OCI-LY7 (cell line): Measurements from ENCODE around the gene GP1BA. TPM values are rescaled to one million over a fixed set of nuclear protein-coding genes. Genes with fewer than 3 reads are reported as not detected.

Experiments
- BruUV-seq: library from RNA; stranded (reverse); fragments of 400-500 nt; replicated peaks from 2 replicates; lab custom pipeline; 2021; lab: Mats Ljungman, UMichigan
- CTCF ChIA-PET: fragments of 300-600 bp; sonication (Branson Sonifier 250); formaldehyde crosslinking; loops from one replicate; lab custom pipeline; 2022; ENCODE audit warnings: antibody characterized with exemption; ENCODE audit not compliant: unreplicated experiment; lab: Charles Lee
- POLR2A ChIA-PET: fragments of 300-600 bp; sonication (Branson Sonifier 250); formaldehyde crosslinking; loops from one replicate; lab custom pipeline; 2022; ENCODE audit warnings: antibody characterized with exemption; lab: Charles Lee
- DNase-seq: peaks from one replicate; pipeline ENCODE4 v3.0.0-alpha.2; 2015; ENCODE audit warnings: low spot score
- H2AFZ ChIP-seq: fragments of 200-600 bp; sonication (generic), shearing (Covaris generic); 2 replicates; pipeline ENCODE4 v1.6.1; 2014; ENCODE audit warnings: mild to moderate bottlenecking, antibody characterized with exemption, low read length, moderate library complexity
- H3K27ac ChIP-seq: fragments of 200-600 bp; sonication (generic); 2 replicates; pipeline ENCODE4 v1.5.1; 2014; ENCODE audit warnings: mixed run types, low read depth, mild to moderate bottlenecking, moderate library complexity, low read length, inconsistent platforms; ENCODE audit not compliant: poor library complexity, severe bottlenecking
- H3K36me3 ChIP-seq: fragments of 200-600 bp; sonication (generic); 2 replicates; pipeline ENCODE4 v1.6.1; 2014; ENCODE audit warnings: mild to moderate bottlenecking, antibody characterized with exemption, low read length, moderate library complexity, mixed read lengths; ENCODE audit not compliant: insufficient read depth
- H3K4me1 ChIP-seq: fragments of 200-600 bp; sonication (generic); 2 replicates; pipeline ENCODE4 v1.5.1; 2014; ENCODE audit warnings: mild to moderate bottlenecking, low read length; ENCODE audit not compliant: insufficient read depth, poor library complexity, severe bottlenecking
- H3K4me2 ChIP-seq: fragments of 200-600 bp; sonication (generic); 2 replicates; pipeline ENCODE4 v1.6.1; 2014; ENCODE audit warnings: mild to moderate bottlenecking, low read length
- H3K4me3 ChIP-seq: fragments of 200-600 bp; sonication (generic); 2 replicates; pipeline ENCODE4 v1.5.1; 2014; ENCODE audit warnings: mild to moderate bottlenecking, low read depth, low read length; ENCODE audit not compliant: poor library complexity, severe bottlenecking
- H3K79me2 ChIP-seq: fragments of 200-600 bp; sonication (generic); 2 replicates; pipeline ENCODE4 v1.6.1; 2016; ENCODE audit warnings: low read depth, mild to moderate bottlenecking, low read length, moderate library complexity, mixed read lengths; ENCODE audit not compliant: insufficient read depth
- H3K9me2 ChIP-seq: fragments of 200-600 bp; sonication (generic); 2 replicates; pipeline ENCODE4 v1.6.1; 2016; ENCODE audit warnings: mild to moderate bottlenecking, low read length, mixed read lengths; ENCODE audit not compliant: insufficient read depth
- H3K9me3 ChIP-seq: fragments of 200-600 bp; sonication (generic); 2 replicates; pipeline ENCODE4 v1.6.1; 2014; ENCODE audit warnings: mild to moderate bottlenecking, mixed run types, low read length, mixed read lengths
- H4K20me1 ChIP-seq: fragments of 200-600 bp; sonication (generic); 2 replicates; pipeline ENCODE4 v1.6.1; 2014; ENCODE audit warnings: mild to moderate bottlenecking, antibody characterized with exemption, low read length, moderate library complexity, mixed read lengths; ENCODE audit not compliant: insufficient read depth
- CTCF ChIP-seq: fragments of 200-600 bp; sonication (generic); conservative IDR thresholded peaks from 2 replicates; pipeline ENCODE4 v1.5.1; 2014; ENCODE audit warnings: mild to moderate bottlenecking, antibody characterized with exemption, low read length, moderate library complexity, mixed read lengths
- EZH2phosphoT487 ChIP-seq: fragments of 200-600 bp; sonication (generic); IDR thresholded peaks from 2 replicates; pipeline ENCODE4 v1.6.1; 2018; ENCODE audit warnings: low read depth, borderline replicate concordance, mild to moderate bottlenecking, mixed run types, antibody characterized with exemption, low read length, moderate library complexity, mixed read lengths
- intact Hi-C: fragments of 100-400 bp; cut with micrococcal nuclease; formaldehyde crosslinking; loops from one replicate; pipeline ENCODE4 v1.10.0; 2022; ENCODE audit not compliant: unreplicated experiment
- total RNA-seq, 2 experiments: library from RNA; depleted of rRNA in 1 of 2; stranded (reverse); fragments of >200 nt in 1 of 2; shearing (Covaris generic) in 1 of 2; gene quantifications; 2 replicates each; pipeline ENCODE4 v1.2.3, GENCODE V29; 2014 to 2022

Gene GP1BA
- total RNA-seq, 2 experiments from 2014 or later, result not detected

- Histone ChIP-seq H3K79me2 (no peaks in the 10 kb centered on the region), H3K36me3 (peaks cover 42% of the 10 kb centered on the region), H3K9me3 (no peaks in the 10 kb centered on the region), H3K4me1 (no peaks in the 10 kb centered on the region), H2AFZ (no peak overlapping the region), H3K4me2 (no peak overlapping the region), H4K20me1 (no peaks in the 10 kb centered on the region), H3K27ac (no peak overlapping the region), H3K9me2 (no peaks in the 10 kb centered on the region), H3K4me3 (no peak overlapping the region)
- ChIA-PET POLR2A (no interaction called here), CTCF (no interaction called here)
- no TSS peak for BruUV-seq
- DNase-seq, result no peak
- no peak for TF ChIP-seq CTCF
- no peak for TF ChIP-seq EZH2phosphoT487
- intact Hi-C loops, result no loop called here
Measured at GRCh38 chr17:4895121-4895520, 37.0 kb upstream of the GP1BA start.

- Histone ChIP-seq H3K36me3 (peaks cover 36% of the 10 kb centered on the region; the same call in 1 of the 2 replicates), H3K4me1 (no peaks in the 10 kb centered on the region), H3K4me2 (no peak overlapping the region), H3K27ac (no peak overlapping the region), H4K20me1 (no peaks in the 10 kb centered on the region), H3K4me3 (no peak overlapping the region), H3K9me3 (no peaks in the 10 kb centered on the region), H3K9me2 (no peaks in the 10 kb centered on the region), H2AFZ (no peak overlapping the region), H3K79me2 (no peaks in the 10 kb centered on the region)
- intact Hi-C loops, result no loop called here
- DNase-seq, result no peak
- CTCF ChIA-PET, result no interaction called here
- TSS peak; percentile 72 for BruUV-seq
- POLR2A ChIA-PET, result no interaction called here
- no peak for TF ChIP-seq EZH2phosphoT487
- TF ChIP-seq CTCF, result 0 out of 2 replicates have a peak, but pooled peaks have one; percentile 34
Measured at GRCh38 chr17:4895657-4896331, 36.3 kb upstream of the GP1BA start.
